DMS 273 (cell line): ENCODE measurements around the gene SFXN1.

Source experiments
- DNase-seq: peaks from one replicate; lab custom pipeline; 2025; ENCODE audit not compliant: unreplicated experiment; lab: John Stamatoyannopoulos, UW

Gene SFXN1

GRCh38 chr5:175465282-175465681, 13.1 kb upstream of the SFXN1 start:
- no peak for DNase-seq

GRCh38 chr5:175466700-175467318, 11.6 kb upstream of the SFXN1 start:
- DNase-seq = peak; percentile 11

- DNase-seq = no peak
Measured at GRCh38 chr5:175467983-175468690, 10.2 kb upstream of the SFXN1 start.

GRCh38 chr5:175468892-175469291, 9.5 kb upstream of the SFXN1 start:
- DNase-seq = no peak

GRCh38 chr5:175469916-175470315, 8.4 kb upstream of the SFXN1 start:
- DNase-seq = no peak

- no peak for DNase-seq
Measured at GRCh38 chr5:175470781-175471180, 7.6 kb upstream of the SFXN1 start.

GRCh38 chr5:175471196-175471595, 7.2 kb upstream of the SFXN1 start:
- no peak for DNase-seq

GRCh38 chr5:175471628-175472027, 6.7 kb upstream of the SFXN1 start:
- no peak for DNase-seq

GRCh38 chr5:175472378-175472777, 6.0 kb upstream of the SFXN1 start:
- no peak for DNase-seq

- no peak for DNase-seq
Measured at GRCh38 chr5:175475248-175475647, 3.1 kb upstream of the SFXN1 start.

GRCh38 chr5:175477440-175477839, 920 bp upstream of the SFXN1 start:
- DNase-seq = no peak

- DNase-seq = no peak
Measured at GRCh38 chr5:175478008-175478383, 364 bp upstream of the SFXN1 start.

GRCh38 chr5:175479125-175479881, 943 bp downstream of the SFXN1 start:
- DNase-seq = peak; percentile 45

- no peak for DNase-seq
Measured at GRCh38 chr5:175483337-175483736, 5.0 kb downstream of the SFXN1 start.

GRCh38 chr5:175484322-175484721, 6.0 kb downstream of the SFXN1 start:
- no peak for DNase-seq

- DNase-seq = no peak
Measured at GRCh38 chr5:175484829-175485228, 6.5 kb downstream of the SFXN1 start.

GRCh38 chr5:175485631-175486030, 7.3 kb downstream of the SFXN1 start:
- DNase-seq = no peak

- DNase-seq = no peak
Measured at GRCh38 chr5:175487514-175488222, 9.3 kb downstream of the SFXN1 start.

- no peak for DNase-seq
Measured at GRCh38 chr5:175489693-175490443, 11.5 kb downstream of the SFXN1 start.

- DNase-seq = no peak
Measured at GRCh38 chr5:175491223-175491622, 12.9 kb downstream of the SFXN1 start.

- DNase-seq = no peak
Measured at GRCh38 chr5:175493260-175493659, 14.9 kb downstream of the SFXN1 start.
